ENCODE data around the gene ZSCAN1.
"Not testable (repeated sequence)": the region's sequence is repeated elsewhere in the genome, so short reads cannot be mapped to it uniquely, and the experiment has no call there.

ZSCAN1 gene

GRCh38 chr19:58033741-58034476, at the start of gene ZSCAN1:
ZSCAN1 (plus strand) TSS chr19:58034025; CDS start chr19:58037837, 3,812 bp downstream.
- peak in 1 of 2 donors; percentile 4 for DNase-seq (ENCODE audit: low read depth in 2 of 2, low spot score in 1 of 2)

- no peak for DNase-seq (ENCODE audit: low read depth in 2 of 2, low spot score in 1 of 2)
These were observed 41.0 kb upstream of the ZSCAN1 start for GRCh38 chr19:57992841-57993240.

GRCh38 chr19:58000677-58001076, 33.1 kb upstream of the ZSCAN1 start:
- DNase-seq (ENCODE audit: low read depth in 2 of 2, low spot score in 1 of 2), result no peak

GRCh38 chr19:58001895-58002369, 31.9 kb upstream of the ZSCAN1 start:
- no peak for DNase-seq (ENCODE audit: low read depth in 2 of 2, low spot score in 1 of 2)

- peak; percentile 51 to 70 for DNase-seq (ENCODE audit: low read depth in 2 of 2, low spot score in 1 of 2)
These were observed 31.2 kb upstream of the ZSCAN1 start, which contains the start of gene ZNF606 for GRCh38 chr19:58002384-58003173. ZNF606 (minus strand) TSS chr19:58002820; CDS start chr19:58001319, 1,501 bp downstream.

GRCh38 chr19:58003174-58003828, 30.5 kb upstream of the ZSCAN1 start:
- DNase-seq (ENCODE audit: low read depth in 2 of 2, low spot score in 1 of 2), result no peak

- DNase-seq (ENCODE audit: low read depth in 2 of 2, low spot score in 1 of 2), result no peak
These were observed 26.5 kb upstream of the ZSCAN1 start for GRCh38 chr19:58007285-58007684.

- not testable (repeated sequence) for DNase-seq (ENCODE audit: low read depth in 2 of 2, low spot score in 1 of 2)
These were observed 24.9 kb upstream of the ZSCAN1 start for GRCh38 chr19:58008877-58009276.

- DNase-seq (ENCODE audit: low read depth in 2 of 2, low spot score in 1 of 2), result no peak
These were observed 24.5 kb upstream of the ZSCAN1 start for GRCh38 chr19:58009301-58009665.

GRCh38 chr19:58009666-58010301, 24.0 kb upstream of the ZSCAN1 start:
- DNase-seq (ENCODE audit: low read depth in 2 of 2, low spot score in 1 of 2), result peak in 1 of 2 donors; percentile 36

- no peak for DNase-seq (ENCODE audit: low read depth in 2 of 2, low spot score in 1 of 2)
These were observed 23.3 kb upstream of the ZSCAN1 start for GRCh38 chr19:58010507-58010906.

GRCh38 chr19:58014141-58014540, 19.7 kb upstream of the ZSCAN1 start:
- no peak for DNase-seq (ENCODE audit: low read depth in 2 of 2, low spot score in 1 of 2)

- no peak for DNase-seq (ENCODE audit: low read depth in 2 of 2, low spot score in 1 of 2)
These were observed 13.7 kb upstream of the ZSCAN1 start for GRCh38 chr19:58020129-58020528.

GRCh38 chr19:58021541-58022282, 12.1 kb upstream of the ZSCAN1 start:
- no peak for DNase-seq (ENCODE audit: low read depth in 2 of 2, low spot score in 1 of 2)

- no peak for DNase-seq (ENCODE audit: low read depth in 2 of 2, low spot score in 1 of 2)
These were observed 11.6 kb upstream of the ZSCAN1 start for GRCh38 chr19:58022283-58022660.

- DNase-seq (ENCODE audit: low read depth in 2 of 2, low spot score in 1 of 2), result no peak
These were observed 9.2 kb upstream of the ZSCAN1 start for GRCh38 chr19:58024661-58025060.

- DNase-seq (ENCODE audit: low read depth in 2 of 2, low spot score in 1 of 2), result no peak
These were observed 610 bp downstream of the ZSCAN1 start for GRCh38 chr19:58034477-58034793.

- no peak for DNase-seq (ENCODE audit: low read depth in 2 of 2, low spot score in 1 of 2)
These were observed 2.0 kb downstream of the ZSCAN1 start for GRCh38 chr19:58035863-58036262.

GRCh38 chr19:58037927-58038687, 4.3 kb downstream of the ZSCAN1 start:
- DNase-seq (ENCODE audit: low read depth in 2 of 2, low spot score in 1 of 2), result no peak

- no peak for DNase-seq (ENCODE audit: low read depth in 2 of 2, low spot score in 1 of 2)
These were observed 4.9 kb downstream of the ZSCAN1 start for GRCh38 chr19:58038688-58039204.

All from stimulated activated CD8-positive, alpha-beta memory T cell treated with anti-CD3 and anti-CD28 coated beads, Interleukin-4, amount 100 ng/mL, for 4 hours (primary cell).